OCI-LY1 (cell line): Measurements from ENCODE around the gene DTNB.

Source experiments
- H2AFZ ChIP-seq: fragments of 200-600 bp; sonication (generic), shearing (Covaris generic); 2 replicates; pipeline ENCODE4 v1.6.0; 2014; ENCODE audit warnings: antibody characterized with exemption, mild to moderate bottlenecking, low read length
- H3F3A ChIP-seq: fragments of 200-600 bp; sonication (generic), shearing (Covaris generic); 2 replicates; pipeline ENCODE4 v1.6.0; 2014; ENCODE audit warnings: mild to moderate bottlenecking, antibody characterized with exemption, low read length, moderate library complexity; ENCODE audit not compliant: insufficient read depth
- H3K27ac ChIP-seq: fragments of 200-600 bp; sonication (generic); 2 replicates; pipeline ENCODE4 v1.5.1; 2014; ENCODE audit warnings: low read length, mixed run types, mild to moderate bottlenecking, low read depth; ENCODE audit not compliant: poor library complexity, severe bottlenecking
- H3K27me3 ChIP-seq: fragments of 200-600 bp; sonication (generic); 2 replicates; pipeline ENCODE4 v1.6.0; 2014; ENCODE audit warnings: antibody characterized with exemption, mild to moderate bottlenecking, low read length, moderate library complexity; ENCODE audit not compliant: insufficient read depth
- H3K36me3 ChIP-seq: fragments of 200-600 bp; sonication (generic); 2 replicates; pipeline ENCODE4 v1.6.1; 2014; ENCODE audit warnings: mild to moderate bottlenecking, antibody characterized with exemption, low read length, moderate library complexity, mixed read lengths; ENCODE audit not compliant: insufficient read depth
- H3K4me1 ChIP-seq: fragments of 200-600 bp; sonication (generic); 2 replicates; pipeline ENCODE4 v1.5.1; 2014; ENCODE audit warnings: mild to moderate bottlenecking, low read length, moderate library complexity; ENCODE audit not compliant: insufficient read depth, severe bottlenecking
- H3K4me2 ChIP-seq: fragments of 200-600 bp; sonication (generic), shearing (Covaris generic); 2 replicates; pipeline ENCODE4 v1.6.1; 2014; ENCODE audit warnings: low read length
- H3K4me3 ChIP-seq: fragments of 200-600 bp; sonication (generic); 2 replicates; pipeline ENCODE4 v1.5.1; 2014; ENCODE audit warnings: low read length, low read depth, mild to moderate bottlenecking, mixed read lengths; ENCODE audit not compliant: poor library complexity, severe bottlenecking
- H3K79me2 ChIP-seq: fragments of 200-600 bp; shearing (Covaris generic); 2 replicates; pipeline ENCODE4 v1.6.1; 2016; ENCODE audit warnings: mixed run types, low read length, mixed read lengths; ENCODE audit not compliant: insufficient read depth
- H3K9ac ChIP-seq: fragments of 200-600 bp; sonication (generic), shearing (Covaris generic); 2 replicates; pipeline ENCODE4 v1.6.1; 2014; ENCODE audit warnings: mild to moderate bottlenecking, low read length, mixed read lengths
- H3K9me2 ChIP-seq: fragments of 200-600 bp; sonication (generic), shearing (Covaris generic); 2 replicates; pipeline ENCODE4 v1.6.1; 2014; ENCODE audit warnings: low read depth, mild to moderate bottlenecking, low read length, mixed read lengths
- H3K9me3 ChIP-seq: fragments of 200-600 bp; shearing (Covaris generic); 2 replicates; pipeline ENCODE4 v1.6.1; 2014; ENCODE audit warnings: low read length, mixed read lengths
- H4K20me1 ChIP-seq: fragments of 200-600 bp; sonication (generic), shearing (Covaris generic); 2 replicates; pipeline ENCODE4 v1.6.0; 2016; ENCODE audit warnings: mild to moderate bottlenecking, low read length; ENCODE audit not compliant: insufficient read depth
- CTCF ChIP-seq: fragments of 200-600 bp; sonication (generic), shearing (Covaris generic); IDR thresholded peaks from 2 replicates; pipeline ENCODE4 v1.5.1; 2017; ENCODE audit warnings: mild to moderate bottlenecking, antibody characterized with exemption, low read length, moderate library complexity, mixed read lengths
- EZH2 ChIP-seq: fragments of 200-600 bp; sonication (generic), shearing (Covaris generic); IDR thresholded peaks from 2 replicates; pipeline ENCODE4 v1.8.0; 2017; ENCODE audit warnings: borderline replicate concordance, mixed run types, mild to moderate bottlenecking, antibody characterized with exemption, low read length, moderate library complexity, mixed read lengths

Gene DTNB

GRCh38 chr2:25614711-25615110, 58.7 kb downstream of the DTNB start:
- H4K20me1 ChIP-seq = no peaks in the 10 kb centered on the region
- H3K9me3 ChIP-seq = no peaks in the 10 kb centered on the region
- H3K9me2 ChIP-seq = no peaks in the 10 kb centered on the region
- no peak overlapping the region for H2AFZ ChIP-seq
- H3K36me3 ChIP-seq = no peaks in the 10 kb centered on the region
- H3K9ac ChIP-seq = no peak overlapping the region
- no peak for TF ChIP-seq CTCF
- no peak for TF ChIP-seq EZH2
- no peaks in the 10 kb centered on the region for H3K4me1 ChIP-seq
- H3K79me2 ChIP-seq = no peaks in the 10 kb centered on the region
- H3F3A ChIP-seq = no peaks in the 10 kb centered on the region
- no peak overlapping the region for H3K4me2 ChIP-seq
- no peak overlapping the region for H3K4me3 ChIP-seq
- no peak overlapping the region for H3K27ac ChIP-seq
- no peaks in the 10 kb centered on the region for H3K27me3 ChIP-seq

- no peaks in the 10 kb centered on the region for H3K27me3 ChIP-seq
- TF ChIP-seq EZH2 (no peak), CTCF (no peak)
- no peaks in the 10 kb centered on the region for H3F3A ChIP-seq
- H3K9me2 ChIP-seq = no peaks in the 10 kb centered on the region
- H3K79me2 ChIP-seq = no peaks in the 10 kb centered on the region
- no peaks in the 10 kb centered on the region for H3K36me3 ChIP-seq
- H3K4me2 ChIP-seq = no peak overlapping the region
- no peaks in the 10 kb centered on the region for H4K20me1 ChIP-seq
- no peak overlapping the region for H3K9ac ChIP-seq
- H3K9me3 ChIP-seq = no peaks in the 10 kb centered on the region
- H3K27ac ChIP-seq = no peak overlapping the region
- no peak overlapping the region for H2AFZ ChIP-seq
- H3K4me3 ChIP-seq = no peak overlapping the region
- no peaks in the 10 kb centered on the region for H3K4me1 ChIP-seq
Measured at GRCh38 chr2:25608718-25609117, 64.7 kb downstream of the DTNB start.

GRCh38 chr2:25606892-25607291, 66.5 kb downstream of the DTNB start:
- Histone ChIP-seq H2AFZ (no peak overlapping the region), H3K4me3 (no peak overlapping the region), H3K4me1 (no peaks in the 10 kb centered on the region), H3K79me2 (no peaks in the 10 kb centered on the region), H3K36me3 (no peaks in the 10 kb centered on the region), H3K4me2 (no peak overlapping the region), H3F3A (no peaks in the 10 kb centered on the region), H4K20me1 (no peaks in the 10 kb centered on the region), H3K9me3 (no peaks in the 10 kb centered on the region), H3K27me3 (no peaks in the 10 kb centered on the region), H3K27ac (no peak overlapping the region), H3K9ac (no peak overlapping the region), H3K9me2 (no peaks in the 10 kb centered on the region)
- peak; percentile 71 for TF ChIP-seq CTCF
- TF ChIP-seq EZH2 = no peak
